OCI-LY7 (cell line): ENCODE measurements around the gene ABCC1. TPM values are rescaled to one million over a fixed set of nuclear protein-coding genes. Genes with fewer than 3 reads are reported as not detected.

ENCODE experiments used
- BruUV-seq: library from RNA; stranded (reverse); fragments of 400-500 nt; replicated peaks from 2 replicates; lab custom pipeline; 2021; lab: Mats Ljungman, UMichigan
- CTCF ChIA-PET: fragments of 300-600 bp; sonication (Branson Sonifier 250); formaldehyde crosslinking; loops from one replicate; lab custom pipeline; 2022; ENCODE audit warnings: antibody characterized with exemption; ENCODE audit not compliant: unreplicated experiment; lab: Charles Lee
- POLR2A ChIA-PET: fragments of 300-600 bp; sonication (Branson Sonifier 250); formaldehyde crosslinking; loops from one replicate; lab custom pipeline; 2022; ENCODE audit warnings: antibody characterized with exemption; lab: Charles Lee
- DNase-seq: peaks from one replicate; pipeline ENCODE4 v3.0.0-alpha.2; 2015; ENCODE audit warnings: low spot score
- H2AFZ ChIP-seq: fragments of 200-600 bp; sonication (generic), shearing (Covaris generic); 2 replicates; pipeline ENCODE4 v1.6.1; 2014; ENCODE audit warnings: mild to moderate bottlenecking, antibody characterized with exemption, low read length, moderate library complexity
- H3K27ac ChIP-seq: fragments of 200-600 bp; sonication (generic); 2 replicates; pipeline ENCODE4 v1.5.1; 2014; ENCODE audit warnings: mixed run types, low read depth, mild to moderate bottlenecking, moderate library complexity, low read length, inconsistent platforms; ENCODE audit not compliant: poor library complexity, severe bottlenecking
- H3K36me3 ChIP-seq: fragments of 200-600 bp; sonication (generic); 2 replicates; pipeline ENCODE4 v1.6.1; 2014; ENCODE audit warnings: mild to moderate bottlenecking, antibody characterized with exemption, low read length, moderate library complexity, mixed read lengths; ENCODE audit not compliant: insufficient read depth
- H3K4me1 ChIP-seq: fragments of 200-600 bp; sonication (generic); 2 replicates; pipeline ENCODE4 v1.5.1; 2014; ENCODE audit warnings: mild to moderate bottlenecking, low read length; ENCODE audit not compliant: insufficient read depth, poor library complexity, severe bottlenecking
- H3K4me2 ChIP-seq: fragments of 200-600 bp; sonication (generic); 2 replicates; pipeline ENCODE4 v1.6.1; 2014; ENCODE audit warnings: mild to moderate bottlenecking, low read length
- H3K4me3 ChIP-seq: fragments of 200-600 bp; sonication (generic); 2 replicates; pipeline ENCODE4 v1.5.1; 2014; ENCODE audit warnings: mild to moderate bottlenecking, low read depth, low read length; ENCODE audit not compliant: poor library complexity, severe bottlenecking
- H3K79me2 ChIP-seq: fragments of 200-600 bp; sonication (generic); 2 replicates; pipeline ENCODE4 v1.6.1; 2016; ENCODE audit warnings: low read depth, mild to moderate bottlenecking, low read length, moderate library complexity, mixed read lengths; ENCODE audit not compliant: insufficient read depth
- H3K9me2 ChIP-seq: fragments of 200-600 bp; sonication (generic); 2 replicates; pipeline ENCODE4 v1.6.1; 2016; ENCODE audit warnings: mild to moderate bottlenecking, low read length, mixed read lengths; ENCODE audit not compliant: insufficient read depth
- H3K9me3 ChIP-seq: fragments of 200-600 bp; sonication (generic); 2 replicates; pipeline ENCODE4 v1.6.1; 2014; ENCODE audit warnings: mild to moderate bottlenecking, mixed run types, low read length, mixed read lengths
- H4K20me1 ChIP-seq: fragments of 200-600 bp; sonication (generic); 2 replicates; pipeline ENCODE4 v1.6.1; 2014; ENCODE audit warnings: mild to moderate bottlenecking, antibody characterized with exemption, low read length, moderate library complexity, mixed read lengths; ENCODE audit not compliant: insufficient read depth
- EZH2phosphoT487 ChIP-seq: fragments of 200-600 bp; sonication (generic); IDR thresholded peaks from 2 replicates; pipeline ENCODE4 v1.6.1; 2018; ENCODE audit warnings: low read depth, borderline replicate concordance, mild to moderate bottlenecking, mixed run types, antibody characterized with exemption, low read length, moderate library complexity, mixed read lengths
- intact Hi-C: fragments of 100-400 bp; cut with micrococcal nuclease; formaldehyde crosslinking; loops from one replicate; pipeline ENCODE4 v1.10.0; 2022; ENCODE audit not compliant: unreplicated experiment
- total RNA-seq, 2 experiments: library from RNA; depleted of rRNA in 1 of 2; stranded (reverse); fragments of >200 nt in 1 of 2; shearing (Covaris generic) in 1 of 2; gene quantifications; 2 replicates each; pipeline ENCODE4 v1.2.3, GENCODE V29; 2014 to 2022
- TF ChIP-seq, protein P1 (sequence below): fragments of 200-600 bp; sonication (generic); conservative IDR thresholded peaks from 2 replicates; pipeline ENCODE4 v1.5.1; 2014; ENCODE audit warnings: mild to moderate bottlenecking, antibody characterized with exemption, low read length, moderate library complexity, mixed read lengths

The ABCC1 gene
- total RNA-seq, 2 experiments from 2014 or later, result 39.9 to 71.8 TPM

GRCh38 chr16:15919331-15919730 lies 30.1 kb upstream of the ABCC1 start:
- BruUV-seq, result no TSS peak
- ChIA-PET CTCF (no interaction called here), POLR2A (no interaction called here)
- intact Hi-C loops, result no loop called here
- no peak overlapping the region for H3K27ac ChIP-seq
- H3K36me3 ChIP-seq, result no peaks in the 10 kb centered on the region
- no peak for DNase-seq
- no peaks in the 10 kb centered on the region for H3K9me3 ChIP-seq
- no peak overlapping the region for H2AFZ ChIP-seq
- H3K4me2 ChIP-seq, result no peak overlapping the region
- no peaks in the 10 kb centered on the region for H3K4me1 ChIP-seq
- TF ChIP-seq EZH2phosphoT487, result no peak
- TF ChIP-seq, protein P1, sequence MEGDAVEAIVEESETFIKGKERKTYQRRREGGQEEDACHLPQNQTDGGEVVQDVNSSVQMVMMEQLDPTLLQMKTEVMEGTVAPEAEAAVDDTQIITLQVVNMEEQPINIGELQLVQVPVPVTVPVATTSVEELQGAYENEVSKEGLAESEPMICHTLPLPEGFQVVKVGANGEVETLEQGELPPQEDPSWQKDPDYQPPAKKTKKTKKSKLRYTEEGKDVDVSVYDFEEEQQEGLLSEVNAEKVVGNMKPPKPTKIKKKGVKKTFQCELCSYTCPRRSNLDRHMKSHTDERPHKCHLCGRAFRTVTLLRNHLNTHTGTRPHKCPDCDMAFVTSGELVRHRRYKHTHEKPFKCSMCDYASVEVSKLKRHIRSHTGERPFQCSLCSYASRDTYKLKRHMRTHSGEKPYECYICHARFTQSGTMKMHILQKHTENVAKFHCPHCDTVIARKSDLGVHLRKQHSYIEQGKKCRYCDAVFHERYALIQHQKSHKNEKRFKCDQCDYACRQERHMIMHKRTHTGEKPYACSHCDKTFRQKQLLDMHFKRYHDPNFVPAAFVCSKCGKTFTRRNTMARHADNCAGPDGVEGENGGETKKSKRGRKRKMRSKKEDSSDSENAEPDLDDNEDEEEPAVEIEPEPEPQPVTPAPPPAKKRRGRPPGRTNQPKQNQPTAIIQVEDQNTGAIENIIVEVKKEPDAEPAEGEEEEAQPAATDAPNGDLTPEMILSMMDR, result no peak
- H3K79me2 ChIP-seq, result no peaks in the 10 kb centered on the region
- H4K20me1 ChIP-seq, result no peaks in the 10 kb centered on the region
- H3K9me2 ChIP-seq, result no peaks in the 10 kb centered on the region
- no peak overlapping the region for H3K4me3 ChIP-seq

DNA sequence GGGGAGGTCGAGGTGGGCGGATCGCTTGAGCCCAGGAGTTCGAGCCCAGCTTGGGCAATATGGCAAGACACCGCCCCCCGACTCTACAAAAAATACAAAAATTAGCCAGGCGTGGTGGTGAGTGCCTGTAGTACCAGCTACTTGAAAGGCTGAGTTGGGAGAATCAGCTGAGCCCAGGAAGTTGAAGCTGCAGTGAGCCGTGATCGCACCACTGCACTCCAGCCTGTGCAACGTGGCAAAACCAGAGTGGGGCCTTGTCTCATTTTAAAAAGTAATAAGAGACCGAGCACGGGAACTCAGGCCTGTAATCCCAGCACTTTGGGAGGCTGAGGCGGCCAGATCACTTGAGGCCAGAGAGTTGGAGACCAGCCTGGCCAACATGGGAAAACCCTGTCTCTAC lies 24.4 kb upstream of the ABCC1 start:
- POLR2A ChIA-PET, result no interaction called here
- no peaks in the 10 kb centered on the region for H3K36me3 ChIP-seq
- TF ChIP-seq, protein P1, result no peak
- no peak for TF ChIP-seq EZH2phosphoT487
- intact Hi-C loops, result no loop called here
- CTCF ChIA-PET, result no interaction called here
- no peak overlapping the region for H2AFZ ChIP-seq
- no peaks in the 10 kb centered on the region for H3K79me2 ChIP-seq
- no peaks in the 10 kb centered on the region for H3K9me3 ChIP-seq
- no peaks in the 10 kb centered on the region for H4K20me1 ChIP-seq
- no peak overlapping the region for H3K4me2 ChIP-seq
- DNase-seq, result no peak
- no peaks in the 10 kb centered on the region for H3K4me1 ChIP-seq
- H3K27ac ChIP-seq, result no peak overlapping the region
- BruUV-seq, result no TSS peak
- H3K4me3 ChIP-seq, result no peak overlapping the region
- H3K9me2 ChIP-seq, result no peaks in the 10 kb centered on the region

- intact Hi-C loops, result no loop called here
- no TSS peak for BruUV-seq
- H3K79me2 ChIP-seq, result no peaks in the 10 kb centered on the region
Measured at GRCh38 chr16:15925631-15926030, 23.8 kb upstream of the ABCC1 start.

More at GRCh38 chr16:15925631-15926030, 23.8 kb upstream of the ABCC1 start:
- no peak for DNase-seq
- no peak overlapping the region for H3K4me3 ChIP-seq
- no peaks in the 10 kb centered on the region for H3K9me2 ChIP-seq
- H4K20me1 ChIP-seq, result no peaks in the 10 kb centered on the region
- no peaks in the 10 kb centered on the region for H3K36me3 ChIP-seq
- H3K4me2 ChIP-seq, result no peak overlapping the region
- no peaks in the 10 kb centered on the region for H3K9me3 ChIP-seq
- ChIA-PET POLR2A (interaction anchor here (1.2 kb wide), 1 partner anchor 11 kb away, joined by 3 read pairs; no protein-coding TSS in a partner anchor), CTCF (interaction anchor here (0.6 kb wide), 1 partner anchor 241 kb away, joined by 4 read pairs; no protein-coding TSS in a partner anchor)
- no peak overlapping the region for H2AFZ ChIP-seq
- H3K27ac ChIP-seq, result no peak overlapping the region
- TF ChIP-seq EZH2phosphoT487, result no peak
- TF ChIP-seq, protein P1, result no peak
- no peaks in the 10 kb centered on the region for H3K4me1 ChIP-seq
